ENCODE measurements around the gene DES.

The DES gene

DNA sequence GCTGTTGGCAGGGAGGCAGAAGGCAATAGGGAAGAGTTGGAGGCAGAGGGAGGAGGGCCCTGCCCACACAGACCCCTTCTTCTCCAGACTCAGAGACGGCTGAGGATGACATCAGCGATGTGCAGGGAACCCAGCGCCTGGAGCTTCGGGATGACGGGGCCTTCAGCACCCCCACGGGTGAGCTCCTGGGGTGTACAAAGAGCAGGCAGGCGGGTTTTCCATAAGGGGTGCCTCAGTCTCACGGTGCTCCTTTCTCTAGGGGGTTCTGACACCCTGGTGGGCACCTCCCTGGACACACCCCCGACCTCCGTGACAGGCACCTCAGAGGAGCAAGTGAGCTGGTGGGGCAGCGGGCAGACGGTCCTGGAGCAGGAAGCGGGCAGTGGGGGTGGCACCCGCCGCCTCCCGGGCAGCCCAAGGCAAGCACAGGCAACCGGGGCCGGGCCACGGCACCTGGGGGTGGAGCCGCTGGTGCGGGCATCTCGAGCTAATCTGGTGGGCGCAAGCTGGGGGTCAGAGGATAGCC, 26.5 kb downstream of the DES start:
- Histone ChIP-seq H3K4me1 (peaks cover 11 to 60% (median 43%) of the 10 kb centered on the region in 10 experiments; a peak in 18 of 20 replicates), H3K27me3 (peaks cover 27 to 52% (median 32%) of the 10 kb centered on the region in 11 experiments), H3K9me3 (replicated peaks in 1 of 11) (no peaks in the 10 kb centered on the region), H3K27ac (no peak overlapping the region), H3K9ac (no peak overlapping the region), H3K4me3 (no peak overlapping the region), H4K20me1 (peaks cover 0 to 31% (median 16%) of the 10 kb centered on the region in 11 experiments; a peak in 15 of 22 replicates), H3K36me3 (no peaks in the 10 kb centered on the region), H3K4me2 (peak overlapping the region in 8 of 11 experiments; percentile 15 to 80 (median 71); a peak in 12 of 22 replicates)
- TF ChIP-seq Cebpa-rat (IDR thresholded peaks at IDR 0.05): no peak

DNA sequence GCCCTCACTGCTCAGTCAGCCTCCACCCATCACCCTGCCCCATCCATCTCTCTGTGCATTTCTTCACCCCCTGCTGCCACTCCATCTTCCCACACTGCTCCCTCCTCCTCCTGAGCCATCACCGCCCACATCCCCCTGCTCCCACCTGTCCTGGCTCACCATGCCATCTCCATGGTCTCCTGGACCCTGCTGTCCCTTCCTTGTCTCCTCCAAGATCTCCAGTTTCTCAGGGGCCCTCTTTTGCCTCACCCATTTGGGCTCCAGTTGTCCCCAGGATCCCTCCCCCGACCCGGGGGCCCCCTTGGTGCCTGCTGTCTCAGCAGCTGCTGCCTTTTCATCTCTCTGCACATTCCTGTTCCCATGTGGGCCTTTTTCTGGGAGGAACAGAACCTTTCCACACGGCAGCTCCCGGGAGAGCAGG, 27.1 kb downstream of the DES start:
- Histone ChIP-seq H3K4me2 (peak overlapping the region in 8 of 11 experiments; percentile 65 to 80 (median 74); a peak in 14 of 22 replicates), H3K27ac (no peak overlapping the region), H3K9ac (no peak overlapping the region), H3K27me3 (peaks cover 33 to 58% (median 38%) of the 10 kb centered on the region in 11 experiments), H3K36me3 (no peaks in the 10 kb centered on the region), H3K4me1 (peaks cover 11 to 60% (median 43%) of the 10 kb centered on the region in 10 experiments; a peak in 18 of 20 replicates), H4K20me1 (peaks cover 0 to 33% (median 18%) of the 10 kb centered on the region in 11 experiments; a peak in 15 of 22 replicates), H3K4me3 (no peak overlapping the region), H3K9me3 (replicated peaks in 1 of 11) (no peaks in the 10 kb centered on the region)
- TF ChIP-seq Cebpa-rat (IDR thresholded peaks at IDR 0.05): no peak

DNA sequence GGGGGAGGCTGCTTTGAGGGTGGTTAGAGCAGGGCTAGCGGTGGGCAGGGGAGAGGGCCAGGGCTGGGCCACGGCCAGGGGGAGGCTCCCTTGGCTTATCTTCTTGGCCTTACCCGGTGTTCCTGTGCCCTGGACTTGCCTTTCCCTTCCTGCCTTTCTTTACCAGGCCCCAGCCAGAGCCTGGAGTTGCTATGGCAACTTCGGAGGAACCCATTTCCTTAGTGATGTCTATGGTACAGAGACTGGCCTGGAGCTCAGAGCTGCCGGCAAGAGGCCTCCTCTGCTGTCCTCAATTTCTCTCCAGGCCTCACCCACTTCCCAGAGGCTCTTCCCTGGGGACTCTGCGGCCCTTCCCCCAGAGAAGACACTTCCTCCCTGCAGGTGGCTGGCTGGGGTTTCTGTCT, 27.9 kb downstream of the DES start:
- Histone ChIP-seq H3K4me2 (peak overlapping the region in 9 of 11 experiments; percentile 39 to 80 (median 73); a peak in 17 of 22 replicates), H4K20me1 (peaks cover 0 to 33% (median 18%) of the 10 kb centered on the region in 11 experiments; a peak in 16 of 22 replicates), H3K9me3 (replicated peaks in 1 of 11) (no peaks in the 10 kb centered on the region), H3K4me1 (peaks cover 11 to 59% (median 42%) of the 10 kb centered on the region in 10 experiments; a peak in 18 of 20 replicates), H3K27ac (no peak overlapping the region), H3K9ac (peak overlapping the region in 3 of 11 experiments; percentile 10 to 18 (median 10); a peak in 1 of 22 replicates), H3K27me3 (peaks cover 39 to 63% (median 47%) of the 10 kb centered on the region in 11 experiments), H3K36me3 (no peaks in the 10 kb centered on the region), H3K4me3 (no peak overlapping the region)
- TF ChIP-seq Cebpa-rat (IDR thresholded peaks at IDR 0.05): no peak

DNA sequence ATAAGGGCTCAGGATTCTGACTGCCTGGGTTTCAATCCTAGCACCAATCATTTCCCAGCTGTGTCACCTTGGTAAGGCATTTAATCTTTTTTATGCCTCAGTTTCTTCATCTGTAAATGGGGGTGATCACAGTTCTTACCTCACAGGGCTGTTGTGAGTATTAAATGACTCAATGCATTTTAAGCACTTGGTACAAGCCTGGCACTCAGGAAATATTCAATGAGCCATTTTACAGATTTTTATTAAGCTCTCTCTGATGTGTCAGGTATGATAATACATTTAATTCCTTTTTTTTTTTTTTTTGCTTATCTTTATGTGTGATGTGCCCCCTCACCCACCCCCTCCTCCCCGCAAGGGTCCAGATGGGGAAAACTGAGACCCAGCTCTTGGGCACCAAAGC, 28.5 kb downstream of the DES start:
- peak overlapping the region in 9 of 11 experiments; percentile 39 to 80 (median 73); a peak in 16 of 22 replicates for H3K4me2 ChIP-seq

DNA sequence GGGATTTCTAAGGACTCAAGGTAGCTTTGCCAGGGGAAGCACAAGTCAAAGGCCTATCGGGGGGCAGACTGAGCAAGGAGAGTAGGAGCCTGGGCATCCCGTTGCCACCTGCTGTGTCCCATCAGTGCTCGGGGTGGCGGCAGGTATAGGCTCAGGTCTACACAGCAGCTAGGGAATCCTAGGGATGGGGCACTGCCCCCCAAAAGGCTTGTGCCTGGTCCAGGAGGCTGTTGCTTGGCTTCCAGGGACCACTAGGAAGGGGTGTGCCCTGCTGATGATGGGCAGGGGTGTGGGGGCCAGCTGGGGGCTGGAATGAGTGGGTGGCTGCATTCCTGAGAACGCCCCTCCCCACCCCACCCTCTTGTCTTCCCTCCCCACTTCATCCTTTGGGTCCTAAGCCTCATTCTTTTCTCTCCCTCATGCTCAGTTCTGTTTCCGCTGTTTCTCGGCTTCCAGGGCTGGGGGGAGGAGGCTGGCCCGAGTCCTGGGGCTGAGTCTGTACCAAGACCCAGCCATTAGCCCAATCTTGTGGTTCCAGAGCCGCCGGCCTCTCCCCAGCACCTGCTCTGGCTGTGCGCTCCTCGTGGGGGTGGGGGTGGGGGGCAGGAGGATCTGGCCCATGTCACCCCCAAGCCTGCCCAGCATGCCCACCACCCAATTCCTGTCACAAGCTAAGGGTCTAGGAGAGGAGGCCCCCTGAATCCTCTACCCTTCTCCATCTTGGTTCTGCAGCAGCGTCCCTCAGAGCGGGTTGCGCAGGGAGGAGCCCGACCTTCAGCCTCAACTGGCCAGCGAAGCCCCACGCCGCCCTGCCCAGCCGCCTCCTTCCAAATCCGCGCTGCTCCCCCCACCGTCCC, 29.3 kb downstream of the DES start:
- Histone ChIP-seq H3K4me2 (no peak overlapping the region), H3K27ac (no peak overlapping the region), H3K36me3 (no peaks in the 10 kb centered on the region), H3K27me3 (peaks cover 39 to 61% (median 50%) of the 10 kb centered on the region in 11 experiments), H4K20me1 (peaks cover 0 to 33% (median 18%) of the 10 kb centered on the region in 11 experiments; a peak in 16 of 22 replicates), H3K4me3 (no peak overlapping the region), H3K9me3 (replicated peaks in 1 of 11) (no peaks in the 10 kb centered on the region), H3K9ac (no peak overlapping the region), H3K4me1 (peaks cover 11 to 53% (median 37%) of the 10 kb centered on the region in 10 experiments; a peak in 18 of 20 replicates)
- no peak for TF ChIP-seq Cebpa-rat (IDR thresholded peaks at IDR 0.05)

More for the DNA sequence above, 28.5 kb downstream of the DES start:
- H3K36me3 ChIP-seq: no peaks in the 10 kb centered on the region
- H3K9me3 ChIP-seq (replicated peaks in 1 of 11): no peaks in the 10 kb centered on the region
- H3K27me3 ChIP-seq: peaks cover 39 to 61% (median 48%) of the 10 kb centered on the region in 11 experiments
- peak overlapping the region in 1 of 11 experiments; percentile 10; a peak in 1 of 22 replicates for H3K9ac ChIP-seq
- no peak overlapping the region for H3K27ac ChIP-seq
- peaks cover 0 to 33% (median 18%) of the 10 kb centered on the region in 11 experiments; a peak in 16 of 22 replicates for H4K20me1 ChIP-seq
- TF ChIP-seq Cebpa-rat (IDR thresholded peaks at IDR 0.05): no peak
- H3K4me1 ChIP-seq: peaks cover 11 to 53% (median 37%) of the 10 kb centered on the region in 10 experiments; a peak in 18 of 20 replicates
- no peak overlapping the region for H3K4me3 ChIP-seq

DNA sequence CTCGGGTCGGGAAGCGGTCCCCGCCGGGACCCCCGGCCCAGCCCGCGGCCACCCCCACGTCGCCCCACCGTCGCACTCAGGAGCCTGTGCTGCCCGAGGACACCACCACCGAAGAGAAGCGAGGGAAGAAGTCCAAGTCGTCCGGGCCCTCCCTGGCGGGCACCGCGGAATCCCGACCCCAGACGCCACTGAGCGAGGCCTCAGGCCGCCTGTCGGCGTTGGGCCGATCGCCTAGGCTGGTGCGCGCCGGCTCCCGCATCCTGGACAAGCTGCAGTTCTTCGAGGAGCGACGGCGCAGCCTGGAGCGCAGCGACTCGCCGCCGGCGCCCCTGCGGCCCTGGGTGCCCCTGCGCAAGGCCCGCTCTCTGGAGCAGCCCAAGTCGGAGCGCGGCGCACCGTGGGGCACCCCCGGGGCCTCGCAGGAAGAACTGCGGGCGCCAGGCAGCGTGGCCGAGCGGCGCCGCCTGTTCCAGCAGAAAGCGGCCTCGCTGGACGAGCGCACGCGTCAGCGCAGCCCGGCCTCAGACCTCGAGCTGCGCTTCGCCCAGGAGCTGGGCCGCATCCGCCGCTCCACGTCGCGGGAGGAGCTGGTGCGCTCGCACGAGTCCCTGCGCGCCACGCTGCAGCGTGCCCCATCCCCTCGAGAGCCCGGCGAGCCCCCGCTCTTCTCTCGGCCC, 30.1 kb downstream of the DES start:
- Histone ChIP-seq H3K27me3 (peaks cover 45 to 63% (median 56%) of the 10 kb centered on the region in 11 experiments), H4K20me1 (peaks cover 0 to 33% (median 18%) of the 10 kb centered on the region in 11 experiments; a peak in 16 of 22 replicates), H3K9me3 (replicated peaks in 1 of 11) (no peaks in the 10 kb centered on the region), H3K4me2 (peak overlapping the region; percentile 62 to 80 (median 72)), H3K27ac (no peak overlapping the region), H3K4me1 (peaks cover 11 to 50% (median 37%) of the 10 kb centered on the region in 10 experiments; a peak in 18 of 20 replicates), H3K9ac (peak overlapping the region in 7 of 11 experiments; percentile 13 to 54 (median 44); a peak in 10 of 22 replicates), H3K4me3 (peak overlapping the region in 8 of 10 experiments; percentile 6 to 59 (median 35); a peak in 12 of 20 replicates), H3K36me3 (no peaks in the 10 kb centered on the region)
- TF ChIP-seq Cebpa-rat (IDR thresholded peaks at IDR 0.05): no peak

DNA sequence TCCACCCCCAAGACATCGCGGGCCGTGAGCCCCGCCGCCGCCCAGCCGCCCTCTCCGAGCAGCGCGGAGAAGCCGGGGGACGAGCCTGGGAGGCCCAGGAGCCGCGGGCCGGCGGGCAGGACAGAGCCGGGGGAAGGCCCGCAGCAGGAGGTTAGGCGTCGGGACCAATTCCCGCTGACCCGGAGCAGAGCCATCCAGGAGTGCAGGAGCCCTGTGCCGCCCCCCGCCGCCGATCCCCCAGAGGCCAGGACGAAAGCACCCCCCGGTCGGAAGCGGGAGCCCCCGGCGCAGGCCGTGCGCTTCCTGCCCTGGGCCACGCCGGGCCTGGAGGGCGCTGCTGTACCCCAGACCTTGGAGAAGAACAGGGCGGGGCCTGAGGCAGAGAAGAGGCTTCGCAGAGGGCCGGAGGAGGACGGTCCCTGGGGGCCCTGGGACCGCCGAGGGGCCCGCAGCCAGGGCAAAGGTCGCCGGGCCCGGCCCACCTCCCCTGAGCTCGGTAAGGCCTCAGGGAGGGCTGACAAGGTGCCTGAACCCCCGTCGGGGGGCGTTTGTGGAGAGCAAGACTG, 30.7 kb downstream of the DES start:
- Histone ChIP-seq H3K9ac (peak overlapping the region in 8 of 11 experiments; percentile 11 to 54 (median 38); a peak in 12 of 22 replicates), H3K9me3 (replicated peaks in 1 of 11) (no peaks in the 10 kb centered on the region), H3K4me1 (peaks cover 11 to 52% (median 42%) of the 10 kb centered on the region in 10 experiments; a peak in 18 of 20 replicates), H3K4me2 (peak overlapping the region; percentile 62 to 80 (median 72)), H3K27ac (no peak overlapping the region), H3K27me3 (peaks cover 45 to 68% (median 56%) of the 10 kb centered on the region in 11 experiments), H3K4me3 (peak overlapping the region in 8 of 10 experiments; percentile 6 to 59 (median 35); a peak in 13 of 20 replicates), H3K36me3 (no peaks in the 10 kb centered on the region), H4K20me1 (peaks cover 0 to 33% (median 18%) of the 10 kb centered on the region in 11 experiments; a peak in 16 of 22 replicates)
- no peak for TF ChIP-seq Cebpa-rat (IDR thresholded peaks at IDR 0.05)

DNA sequence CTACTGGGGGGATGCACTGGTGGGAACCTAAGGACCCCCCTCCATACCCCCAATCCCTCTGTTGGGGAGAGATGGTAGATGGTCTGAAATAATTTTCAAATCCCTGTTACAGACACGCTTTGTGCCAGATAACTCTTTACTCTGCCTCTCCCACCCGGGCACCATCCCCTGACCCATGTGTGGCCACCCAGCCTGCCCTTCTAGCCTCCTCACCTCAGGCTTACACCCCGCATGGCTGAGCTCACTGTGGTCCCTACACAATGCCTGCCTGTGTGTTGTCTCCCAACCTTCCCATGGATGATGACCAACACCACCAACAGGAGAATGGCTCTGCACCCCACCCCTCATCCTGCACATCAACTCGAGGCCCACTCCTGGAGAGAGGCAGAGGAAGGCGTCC, 31.4 kb downstream of the DES start:
- Histone ChIP-seq H3K9me3 (replicated peaks in 1 of 11) (no peaks in the 10 kb centered on the region), H3K27ac (no peak overlapping the region), H4K20me1 (peaks cover 0 to 33% (median 18%) of the 10 kb centered on the region in 11 experiments; a peak in 16 of 22 replicates), H3K4me1 (peaks cover 11 to 54% (median 42%) of the 10 kb centered on the region in 10 experiments; a peak in 18 of 20 replicates), H3K4me2 (peak overlapping the region in 4 of 11 experiments; percentile 67 to 80 (median 70); a peak in 5 of 22 replicates), H3K4me3 (no peak overlapping the region), H3K27me3 (peaks cover 45 to 68% (median 56%) of the 10 kb centered on the region in 11 experiments), H3K9ac (no peak overlapping the region), H3K36me3 (no peaks in the 10 kb centered on the region)
- no peak for TF ChIP-seq Cebpa-rat (IDR thresholded peaks at IDR 0.05)

All from BLaER1 treated with 17β-estradiol and CSF1 and Interleukin-3, amounts not matched to agents 10 nM and 100 nM (cell line).